Upper lobe of right lung (tissue), 1 donor: ENCODE results near the gene NUP210. TPM values are rescaled to one million over a fixed set of nuclear protein-coding genes. Genes with fewer than 3 reads are reported as not detected.

Experiments
- ATAC-seq: fragments of 200-7000 bp; cut with Tn5 transposase; one replicate; pipeline ENCODE4 v1.9.1; 2020; ENCODE audit warnings: mild to moderate bottlenecking, moderate library complexity
- DNase-seq: peaks from one replicate; pipeline ENCODE4 v3.0.0-alpha.2; 2020
- H3K27ac ChIP-seq: fragments of 200-600 bp; one replicate; pipeline ENCODE4 v1.8.0; 2022
- H3K27me3 ChIP-seq: fragments of 200-600 bp; one replicate; pipeline ENCODE4 v1.8.0; 2022; ENCODE audit warnings: mild to moderate bottlenecking
- H3K36me3 ChIP-seq: fragments of 200-600 bp; one replicate; pipeline ENCODE4 v1.8.0; 2022
- H3K4me1 ChIP-seq: fragments of 200-600 bp; one replicate; pipeline ENCODE4 v1.8.0; 2022
- H3K4me3 ChIP-seq: fragments of 200-600 bp; one replicate; pipeline ENCODE4 v1.8.0; 2022; ENCODE audit warnings: mild to moderate bottlenecking
- H3K9me3 ChIP-seq: fragments of 200-600 bp; one replicate; pipeline ENCODE4 v1.8.0; 2022
- intact Hi-C: fragments of 100-400 bp; cut with DNase I; formaldehyde crosslinking; loops from one replicate; pipeline ENCODE4 v1.11.0; 2022
- total RNA-seq: library from RNA; stranded (reverse); fragmentation: NEBNext Ultra II Directional; extraction: Animal tissue kit (Norgen Biotek cat#: 25700); gene quantifications from one replicate; pipeline ENCODE4 v1.2.1, GENCODE V29; 2021
- TF ChIP-seq, protein P1 (sequence below): fragments of 200-600 bp; IDR thresholded peaks from one replicate; pipeline ENCODE4 v1.8.0; 2022; ENCODE audit warnings: antibody characterized with exemption
- donor health status: DM: no; HTN: yes; CAD: no; lungs with severe emphysema.

The NUP210 gene
- total RNA-seq, 1 donor from 2014 or later, result 19.8 TPM

DNA sequence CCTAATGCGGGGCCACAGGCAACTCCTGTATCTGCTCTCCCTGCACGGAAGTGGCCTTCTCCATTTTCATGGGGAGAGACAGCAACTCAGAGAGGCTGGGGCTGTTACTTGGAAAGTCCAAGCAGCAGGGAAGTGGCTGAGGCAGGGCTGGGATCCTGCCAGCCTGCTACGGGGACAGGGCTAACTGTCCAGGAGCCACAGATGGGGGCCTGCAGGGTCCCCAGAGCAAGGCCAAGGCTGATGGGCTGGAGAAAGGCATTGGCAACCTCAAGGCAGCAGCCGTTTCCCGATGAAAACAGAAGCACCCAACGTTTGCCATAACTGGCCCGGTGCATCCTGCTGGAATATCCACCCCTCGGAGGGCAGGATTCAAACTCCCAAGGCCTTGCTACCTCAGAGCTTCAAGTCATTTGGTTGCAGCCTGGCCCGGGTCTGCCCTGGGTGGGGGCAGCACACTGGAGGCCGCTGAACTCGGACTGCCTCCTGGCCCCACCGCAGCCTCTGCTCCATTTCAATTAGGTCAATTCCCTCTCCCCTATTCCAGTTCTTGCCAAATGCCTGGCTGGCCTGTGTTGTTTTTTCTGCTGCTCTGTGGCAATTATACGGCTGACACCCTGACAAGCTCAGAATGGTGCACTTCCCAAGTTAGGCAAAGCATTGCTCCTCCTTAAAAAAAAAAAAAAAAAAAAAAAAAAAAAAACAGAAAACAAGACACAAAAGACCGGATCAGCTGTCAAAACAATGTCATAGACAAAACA, 143.5 kb downstream of the NUP210 start:
- TF ChIP-seq, protein P1, sequence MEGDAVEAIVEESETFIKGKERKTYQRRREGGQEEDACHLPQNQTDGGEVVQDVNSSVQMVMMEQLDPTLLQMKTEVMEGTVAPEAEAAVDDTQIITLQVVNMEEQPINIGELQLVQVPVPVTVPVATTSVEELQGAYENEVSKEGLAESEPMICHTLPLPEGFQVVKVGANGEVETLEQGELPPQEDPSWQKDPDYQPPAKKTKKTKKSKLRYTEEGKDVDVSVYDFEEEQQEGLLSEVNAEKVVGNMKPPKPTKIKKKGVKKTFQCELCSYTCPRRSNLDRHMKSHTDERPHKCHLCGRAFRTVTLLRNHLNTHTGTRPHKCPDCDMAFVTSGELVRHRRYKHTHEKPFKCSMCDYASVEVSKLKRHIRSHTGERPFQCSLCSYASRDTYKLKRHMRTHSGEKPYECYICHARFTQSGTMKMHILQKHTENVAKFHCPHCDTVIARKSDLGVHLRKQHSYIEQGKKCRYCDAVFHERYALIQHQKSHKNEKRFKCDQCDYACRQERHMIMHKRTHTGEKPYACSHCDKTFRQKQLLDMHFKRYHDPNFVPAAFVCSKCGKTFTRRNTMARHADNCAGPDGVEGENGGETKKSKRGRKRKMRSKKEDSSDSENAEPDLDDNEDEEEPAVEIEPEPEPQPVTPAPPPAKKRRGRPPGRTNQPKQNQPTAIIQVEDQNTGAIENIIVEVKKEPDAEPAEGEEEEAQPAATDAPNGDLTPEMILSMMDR, result no peak
- no peaks in the 10 kb centered on the region for H3K9me3 ChIP-seq
- ATAC-seq (no peak), DNase-seq (peak; percentile 44)
- H3K36me3 ChIP-seq, result no peaks in the 10 kb centered on the region
- H3K27ac ChIP-seq, result peak overlapping the region; percentile 24
- peaks cover 2% of the 10 kb centered on the region for H3K27me3 ChIP-seq
- intact Hi-C loops, result no loop called here
- no peaks in the 10 kb centered on the region for H3K4me1 ChIP-seq
- H3K4me3 ChIP-seq, result no peak overlapping the region

GRCh38 chr3:13275376-13276005, 144.6 kb downstream of the NUP210 start:
- no peaks in the 10 kb centered on the region for H3K9me3 ChIP-seq
- H3K36me3 ChIP-seq, result no peaks in the 10 kb centered on the region
- no peaks in the 10 kb centered on the region for H3K27me3 ChIP-seq
- no peak overlapping the region for H3K4me3 ChIP-seq
- TF ChIP-seq, protein P1, result no peak
- DNase-seq, result peak; percentile 48
- intact Hi-C loops, result no loop called here
- ATAC-seq, result no peak
- no peak overlapping the region for H3K27ac ChIP-seq
- H3K4me1 ChIP-seq, result no peaks in the 10 kb centered on the region

GRCh38 chr3:13274551-13275332, 145.4 kb downstream of the NUP210 start:
- ATAC-seq (no peak), DNase-seq (no peak)
- intact Hi-C loops, result no loop called here
- Histone ChIP-seq H3K4me3 (no peak overlapping the region), H3K4me1 (no peaks in the 10 kb centered on the region), H3K27ac (no peak overlapping the region), H3K27me3 (no peaks in the 10 kb centered on the region), H3K9me3 (peaks cover 4% of the 10 kb centered on the region), H3K36me3 (no peaks in the 10 kb centered on the region)
- TF ChIP-seq, protein P1, result no peak

DNA sequence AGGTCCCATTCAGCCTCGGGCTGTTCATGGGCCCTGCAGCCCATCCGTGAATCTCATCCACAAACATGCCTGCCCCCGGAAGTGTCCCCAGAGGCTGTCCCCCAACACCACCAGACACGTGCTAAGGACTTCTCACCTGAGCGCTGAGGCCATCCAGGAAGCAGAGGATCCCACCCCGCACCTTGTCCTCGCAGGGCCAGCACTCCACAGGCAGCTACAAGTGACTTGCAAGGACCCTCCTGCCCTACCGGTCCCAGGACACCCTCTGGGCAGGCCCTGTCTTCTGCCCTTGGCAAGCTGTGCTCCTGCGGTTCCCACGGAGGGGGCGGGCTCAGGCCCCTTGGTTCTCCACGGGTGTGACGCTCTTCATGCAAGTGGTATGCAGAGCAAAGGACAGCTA, 146.0 kb downstream of the NUP210 start:
- intact Hi-C loops, result no loop called here
- Histone ChIP-seq H3K9me3 (peaks cover 7% of the 10 kb centered on the region), H3K36me3 (no peaks in the 10 kb centered on the region), H3K4me3 (no peak overlapping the region), H3K4me1 (no peaks in the 10 kb centered on the region), H3K27me3 (no peaks in the 10 kb centered on the region), H3K27ac (no peak overlapping the region)
- ATAC-seq (no peak), DNase-seq (no peak)
- TF ChIP-seq, protein P1, result no peak

- Histone ChIP-seq H3K9me3 (peaks cover 7% of the 10 kb centered on the region), H3K4me1 (no peaks in the 10 kb centered on the region), H3K27me3 (no peaks in the 10 kb centered on the region), H3K36me3 (no peaks in the 10 kb centered on the region), H3K4me3 (no peak overlapping the region), H3K27ac (no peak overlapping the region)
- ATAC-seq, result no peak
- intact Hi-C loops, result no loop called here
- TF ChIP-seq, protein P1, result no peak
- peak; percentile 55 for DNase-seq
Observed at GRCh38 chr3:13273604-13274105, 146.5 kb downstream of the NUP210 start.
